Subcutaneous abdominal adipose tissue (tissue), 5 donors: ENCODE results near the gene TTC28.
"Not testable (repeated sequence)": the region's sequence is repeated elsewhere in the genome, so short reads cannot be mapped to it uniquely, and the experiment has no call there.

Source experiments
- H3K27ac ChIP-seq: one replicate; pipeline ENCODE4 v1.7.0; 2013; ENCODE audit warnings: low read depth, mild to moderate bottlenecking, inconsistent platforms, low read length, moderate library complexity
- H3K27me3 ChIP-seq, 5 donors: one replicate each; pipeline ENCODE4 v1.7.0; 2013; ENCODE audit warnings: low read length in 5 of 5, inconsistent platforms in 1 of 5; ENCODE audit not compliant: control insufficient read depth in 5 of 5, insufficient read depth in 4 of 5
- H3K36me3 ChIP-seq, 5 donors: one replicate each; pipeline ENCODE4 v1.7.0; 2013; ENCODE audit warnings: low read length in 5 of 5; ENCODE audit not compliant: control insufficient read depth in 5 of 5, insufficient read depth in 5 of 5
- H3K4me1 ChIP-seq, 5 donors: one replicate each; pipeline ENCODE4 v1.7.0; 2013; ENCODE audit warnings: low read length in 5 of 5, mild to moderate bottlenecking in 3 of 5, moderate library complexity in 1 of 5; ENCODE audit not compliant: control insufficient read depth in 5 of 5, insufficient read depth in 5 of 5
- H3K4me3 ChIP-seq, 5 donors: one replicate each; pipeline ENCODE4 v1.7.0; 2013; ENCODE audit warnings: low read length in 5 of 5, low read depth in 1 of 5
- H3K9ac ChIP-seq, 5 donors: one replicate each; pipeline ENCODE4 v1.7.0; 2013; ENCODE audit warnings: low read length in 5 of 5, mild to moderate bottlenecking in 4 of 5, moderate library complexity in 3 of 5
- H3K9me3 ChIP-seq, 5 donors: one replicate each; pipeline ENCODE4 v1.7.0; 2013; ENCODE audit warnings: low read length in 5 of 5; ENCODE audit not compliant: control insufficient read depth in 5 of 5
- donor health status: healthy.
- donor health status: healthy.
- donor health status: healthy.
- donor health status: healthy.
- donor health status: healthy.

Gene TTC28

GRCh38 chr22:28568099-28568498 lies 111.5 kb downstream of the TTC28 start:
- H3K4me1 ChIP-seq: no peaks in the 10 kb centered on the region
- no peaks in the 10 kb centered on the region for H3K36me3 ChIP-seq
- no peak overlapping the region for H3K27ac ChIP-seq
- no peak overlapping the region for H3K9ac ChIP-seq
- no peaks in the 10 kb centered on the region for H3K9me3 ChIP-seq
- no peaks in the 10 kb centered on the region for H3K27me3 ChIP-seq
- H3K4me3 ChIP-seq: no peak overlapping the region

GRCh38 chr22:28566920-28567499 lies 112.6 kb downstream of the TTC28 start:
- H3K4me1 ChIP-seq, H3K4me3 ChIP-seq, H3K36me3 ChIP-seq, H3K9ac ChIP-seq, H3K9me3 ChIP-seq, H3K27ac ChIP-seq, H3K27me3 ChIP-seq: not testable (repeated sequence)

GRCh38 chr22:28563636-28564035 lies 116.0 kb downstream of the TTC28 start:
- no peaks in the 10 kb centered on the region for H3K9me3 ChIP-seq
- H3K4me3 ChIP-seq: no peak overlapping the region
- no peak overlapping the region for H3K27ac ChIP-seq
- no peaks in the 10 kb centered on the region for H3K27me3 ChIP-seq
- no peaks in the 10 kb centered on the region for H3K4me1 ChIP-seq
- no peaks in the 10 kb centered on the region for H3K36me3 ChIP-seq
- no peak overlapping the region for H3K9ac ChIP-seq

- Histone ChIP-seq H3K27ac (no peak overlapping the region), H3K9me3 (no peaks in the 10 kb centered on the region), H3K27me3 (no peaks in the 10 kb centered on the region), H3K4me3 (no peak overlapping the region), H3K36me3 (no peaks in the 10 kb centered on the region), H3K4me1 (no peaks in the 10 kb centered on the region), H3K9ac (no peak overlapping the region)
These were observed 117.3 kb downstream of the TTC28 start for GRCh38 chr22:28562324-28562723.

GRCh38 chr22:28560743-28561101 lies 118.9 kb downstream of the TTC28 start:
- not testable (repeated sequence) for H3K4me1 ChIP-seq, H3K27me3 ChIP-seq, H3K9ac ChIP-seq, H3K9me3 ChIP-seq, H3K27ac ChIP-seq, H3K4me3 ChIP-seq, H3K36me3 ChIP-seq

- Histone ChIP-seq H3K27ac (no peak overlapping the region), H3K4me1 (no peaks in the 10 kb centered on the region), H3K36me3 (no peaks in the 10 kb centered on the region), H3K9me3 (peaks cover 0 to 6% (median 3%) of the 10 kb centered on the region in 5 donors), H3K27me3 (no peaks in the 10 kb centered on the region), H3K4me3 (no peak overlapping the region), H3K9ac (no peak overlapping the region)
These were observed 119.4 kb downstream of the TTC28 start for GRCh38 chr22:28560046-28560742.

GRCh38 chr22:28557184-28557583 lies 122.5 kb downstream of the TTC28 start:
- Histone ChIP-seq H3K27ac (no peak overlapping the region), H3K4me3 (no peak overlapping the region), H3K36me3 (no peaks in the 10 kb centered on the region), H3K9me3 (peaks cover 0 to 6% (median 3%) of the 10 kb centered on the region in 5 donors), H3K27me3 (no peaks in the 10 kb centered on the region), H3K4me1 (no peaks in the 10 kb centered on the region), H3K9ac (no peak overlapping the region)

GRCh38 chr22:28553108-28553866 lies 126.4 kb downstream of the TTC28 start:
- not testable (repeated sequence) for H3K9me3 ChIP-seq, H3K27me3 ChIP-seq, H3K27ac ChIP-seq, H3K9ac ChIP-seq, H3K36me3 ChIP-seq, H3K4me3 ChIP-seq, H3K4me1 ChIP-seq

GRCh38 chr22:28548406-28548805 lies 131.2 kb downstream of the TTC28 start:
- Histone ChIP-seq H3K4me1 (peaks cover 0 to 8% (median 4%) of the 10 kb centered on the region in 5 donors), H3K36me3 (no peaks in the 10 kb centered on the region), H3K27me3 (no peaks in the 10 kb centered on the region), H3K9ac (no peak overlapping the region), H3K9me3 (no peaks in the 10 kb centered on the region), H3K27ac (no peak overlapping the region), H3K4me3 (no peak overlapping the region)

- no peak overlapping the region for H3K4me3 ChIP-seq
- H3K27ac ChIP-seq: no peak overlapping the region
- H3K27me3 ChIP-seq: no peaks in the 10 kb centered on the region
- peaks cover 0 to 8% (median 4%) of the 10 kb centered on the region in 5 donors for H3K4me1 ChIP-seq
- no peaks in the 10 kb centered on the region for H3K36me3 ChIP-seq
- peaks cover 0 to 4% (median 0%) of the 10 kb centered on the region in 5 donors for H3K9me3 ChIP-seq
- no peak overlapping the region for H3K9ac ChIP-seq
These were observed 132.4 kb downstream of the TTC28 start for GRCh38 chr22:28547132-28547842.
